ENCODE results near the gene IL23R. TPM values are rescaled to one million over a fixed set of nuclear protein-coding genes. Genes with fewer than 3 reads are reported as not detected.
"Not testable (repeated sequence)": the region's sequence is repeated elsewhere in the genome, so short reads cannot be mapped to it uniquely, and the experiment has no call there.

Gene IL23R
- total and polyA plus RNA-seq, 2 experiments from 2014 or later = not detected

DNA sequence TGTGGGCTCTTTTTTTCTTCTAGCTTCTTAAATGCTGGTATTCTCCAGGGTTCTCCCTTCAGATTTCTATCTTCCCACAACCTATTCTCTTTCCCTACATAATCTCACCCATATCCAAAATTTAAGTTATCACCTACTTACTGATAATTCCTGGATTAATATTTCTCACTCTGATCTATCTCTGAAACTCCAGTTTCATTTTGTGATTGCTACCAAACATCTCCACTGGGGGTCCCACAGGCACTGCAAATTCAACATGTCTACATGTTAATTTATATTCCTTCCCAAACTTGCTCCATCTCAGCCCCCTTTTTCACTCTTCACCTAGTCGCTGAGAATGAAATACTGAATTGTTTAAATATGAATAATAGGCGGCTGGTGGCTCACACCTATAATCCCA is 21.6 kb upstream of the IL23R start:
- Histone ChIP-seq H3K9me2 (ENCODE audit: insufficient read depth) (no peaks in the 10 kb centered on the region), H4K20me1 (ENCODE audit: insufficient read depth) (no peaks in the 10 kb centered on the region), H3K9me3 (ENCODE audit: low read depth) (no peaks in the 10 kb centered on the region), H3K4me2 (ENCODE audit: unreplicated experiment) (no peak overlapping the region), H3K79me2 (ENCODE audit: insufficient read depth) (no peaks in the 10 kb centered on the region), H3K4me3 (no peak overlapping the region), H3K36me3 (ENCODE audit: low read depth) (no peaks in the 10 kb centered on the region), H3K4me1 (ENCODE audit: insufficient read depth) (peaks cover 4% of the 10 kb centered on the region; the same call in 1 of the 2 replicates), H3F3A (ENCODE audit: insufficient read depth) (no peaks in the 10 kb centered on the region), H3K27ac (no peak overlapping the region), H3K27me3 (replicated peaks; ENCODE audit: insufficient read depth) (no peaks in the 10 kb centered on the region), H2AFZ (no peak overlapping the region), H3K9ac (no peak overlapping the region)
- WGBS, 2 experiments (ENCODE audit: low coverage in 1 of 2, low lambda C conversion rate in 2 of 2, missing lambda C conversion rate in 2 of 2) = 81 to 95% methylated on average over 2 of the region's 2 CpGs
- in situ Hi-C loops (cut with MboI) = loop anchor here (5.0 kb wide), 2 partner anchors 147 to 382 kb away; no protein-coding TSS in a partner anchor
- no peak for TF ChIP-seq EZH2 (IDR thresholded peaks at IDR 0.05; ENCODE audit: insufficient read depth, poor library complexity, severe bottlenecking)
- TF ChIP-seq EZH2phosphoT487 (IDR thresholded peaks at IDR 0.05; ENCODE audit: insufficient read depth, low read depth) = no peak
- peak; percentile 25 for DNase-seq

DNA sequence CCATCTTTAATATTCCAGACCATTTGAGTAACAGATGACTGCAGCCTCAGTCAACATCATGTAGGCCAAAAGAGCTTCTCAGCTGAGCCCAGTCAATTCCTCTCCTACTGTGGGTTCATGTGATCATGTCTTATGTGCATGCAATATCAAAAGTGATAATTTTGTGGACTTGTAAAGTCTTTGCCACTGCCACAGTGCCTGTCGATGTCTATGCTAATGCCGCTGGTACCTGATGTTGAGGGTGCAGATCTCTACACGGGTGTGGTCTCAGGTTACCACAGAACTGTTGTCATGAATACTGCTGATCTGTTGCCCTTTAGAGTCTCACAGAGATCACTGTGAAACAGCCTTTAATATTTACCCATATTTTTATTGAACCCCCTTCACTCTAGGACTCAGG is 20.2 kb upstream of the IL23R start:
- no peak overlapping the region for H3K27ac ChIP-seq
- H3K4me1 ChIP-seq (ENCODE audit: insufficient read depth) = peaks cover 4% of the 10 kb centered on the region; the same call in 1 of the 2 replicates
- H3F3A ChIP-seq (ENCODE audit: insufficient read depth) = no peaks in the 10 kb centered on the region
- 98 to 100% methylated on average over 3 of the region's 3 CpGs for WGBS, 2 experiments (ENCODE audit: low coverage in 1 of 2, low lambda C conversion rate in 2 of 2, missing lambda C conversion rate in 2 of 2)
- H4K20me1 ChIP-seq (ENCODE audit: insufficient read depth) = no peaks in the 10 kb centered on the region
- no peak for TF ChIP-seq EZH2phosphoT487 (IDR thresholded peaks at IDR 0.05; ENCODE audit: insufficient read depth, low read depth)
- no peak for TF ChIP-seq EZH2 (IDR thresholded peaks at IDR 0.05; ENCODE audit: insufficient read depth, poor library complexity, severe bottlenecking)
- in situ Hi-C loops (cut with MboI) = loop anchor here (5.0 kb wide), 2 partner anchors 149 to 384 kb away; no protein-coding TSS in a partner anchor
- H3K4me2 ChIP-seq (ENCODE audit: unreplicated experiment) = no peak overlapping the region
- H3K79me2 ChIP-seq (ENCODE audit: insufficient read depth) = no peaks in the 10 kb centered on the region
- H3K9me3 ChIP-seq (ENCODE audit: low read depth) = no peaks in the 10 kb centered on the region
- no peaks in the 10 kb centered on the region for H3K9me2 ChIP-seq (ENCODE audit: insufficient read depth)
- DNase-seq = no peak
- no peaks in the 10 kb centered on the region for H3K36me3 ChIP-seq (ENCODE audit: low read depth)
- no peak overlapping the region for H3K9ac ChIP-seq
- H3K4me3 ChIP-seq = no peak overlapping the region
- H2AFZ ChIP-seq = no peak overlapping the region
- H3K27me3 ChIP-seq (replicated peaks; ENCODE audit: insufficient read depth) = peaks cover 2% of the 10 kb centered on the region; the same call in 1 of the 2 replicates

DNA sequence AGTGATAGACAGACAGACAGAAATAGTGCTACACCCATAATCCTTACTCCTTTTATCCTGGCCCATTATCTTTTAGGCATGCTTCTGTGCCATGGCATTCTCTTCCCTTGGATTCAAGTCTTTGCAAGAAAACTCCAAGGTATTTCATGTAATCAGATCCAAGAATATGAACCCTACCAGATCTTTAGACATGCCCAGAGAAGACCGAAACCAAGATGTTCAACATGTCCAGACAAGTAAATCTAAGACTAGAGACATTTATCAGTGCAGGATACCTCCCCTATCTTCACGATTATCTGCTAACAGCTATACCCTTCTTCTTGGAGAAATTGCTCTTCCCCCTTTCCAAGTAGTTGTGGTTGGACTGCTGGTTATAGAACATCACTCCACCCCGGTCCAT is 19.7 kb upstream of the IL23R start:
- Histone ChIP-seq H3K4me3 (no peak overlapping the region), H3K9me2 (ENCODE audit: insufficient read depth) (no peaks in the 10 kb centered on the region), H3K36me3 (ENCODE audit: low read depth) (no peaks in the 10 kb centered on the region), H3K79me2 (ENCODE audit: insufficient read depth) (no peaks in the 10 kb centered on the region), H3K4me2 (ENCODE audit: unreplicated experiment) (no peak overlapping the region), H3K9ac (no peak overlapping the region), H3K9me3 (ENCODE audit: low read depth) (no peaks in the 10 kb centered on the region), H3F3A (ENCODE audit: insufficient read depth) (no peaks in the 10 kb centered on the region), H3K27ac (no peak overlapping the region), H3K4me1 (ENCODE audit: insufficient read depth) (peaks cover 4% of the 10 kb centered on the region; the same call in 1 of the 2 replicates), H2AFZ (no peak overlapping the region), H3K27me3 (replicated peaks; ENCODE audit: insufficient read depth) (peaks cover 4% of the 10 kb centered on the region), H4K20me1 (ENCODE audit: insufficient read depth) (no peaks in the 10 kb centered on the region)
- DNase-seq = no peak
- TF ChIP-seq EZH2phosphoT487 (IDR thresholded peaks at IDR 0.05; ENCODE audit: insufficient read depth, low read depth) = no peak
- TF ChIP-seq EZH2 (IDR thresholded peaks at IDR 0.05; ENCODE audit: insufficient read depth, poor library complexity, severe bottlenecking) = no peak
- in situ Hi-C loops (cut with MboI) = loop anchor here (5.0 kb wide), 2 partner anchors 149 to 384 kb away; no protein-coding TSS in a partner anchor
- WGBS, 2 experiments (ENCODE audit: low coverage in 1 of 2, low lambda C conversion rate in 2 of 2, missing lambda C conversion rate in 2 of 2) = 76 to 79% methylated on average over 3 of the region's 3 CpGs

DNA sequence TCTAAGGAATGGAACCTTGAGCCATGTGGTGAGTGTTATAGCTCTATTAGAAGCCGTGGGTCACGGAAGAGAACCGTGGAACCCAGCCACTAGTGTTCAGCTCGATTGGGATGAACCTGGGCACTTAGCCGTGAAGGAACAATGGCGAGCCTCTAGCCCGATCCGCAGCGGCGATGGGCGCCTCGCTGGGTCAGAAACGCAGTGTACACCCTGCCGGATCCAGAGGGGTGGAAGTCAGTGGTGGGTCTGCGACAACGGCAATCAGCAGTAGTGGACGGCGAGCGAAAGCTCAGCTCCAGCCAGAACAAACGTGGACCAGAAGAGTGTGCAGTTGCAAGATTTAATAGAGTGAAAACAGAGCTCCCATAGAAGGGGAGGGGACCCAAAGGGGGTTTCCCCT is 18.3 kb upstream of the IL23R start:
- not testable (repeated sequence) for H3F3A ChIP-seq (ENCODE audit: insufficient read depth); H3K4me1 ChIP-seq (ENCODE audit: insufficient read depth); H3K9me3 ChIP-seq (ENCODE audit: low read depth); H3K79me2 ChIP-seq (ENCODE audit: insufficient read depth); H3K4me3 ChIP-seq; DNase-seq; H3K9me2 ChIP-seq (ENCODE audit: insufficient read depth); H3K27me3 ChIP-seq (replicated peaks; ENCODE audit: insufficient read depth); H3K9ac ChIP-seq; H3K4me2 ChIP-seq (ENCODE audit: unreplicated experiment); H4K20me1 ChIP-seq (ENCODE audit: insufficient read depth); H3K27ac ChIP-seq; H3K36me3 ChIP-seq (ENCODE audit: low read depth); H2AFZ ChIP-seq
- WGBS, 2 experiments (ENCODE audit: low coverage in 1 of 2, low lambda C conversion rate in 2 of 2, missing lambda C conversion rate in 2 of 2) = 90 to 91% methylated on average over 19 to 20 of the region's 20 CpGs
- in situ Hi-C loops (cut with MboI) = loop anchor here (5.0 kb wide), 2 partner anchors 151 to 386 kb away; no protein-coding TSS in a partner anchor

All from GM23248 (cell line).